K562 (cell line): ENCODE results near the gene RAB13. TPM values are rescaled to one million over a fixed set of nuclear protein-coding genes. Genes with fewer than 3 reads are reported as not detected.

Experiments
- ARID2 ChIP-seq: fragments of 450-650 bp; IDR thresholded peaks from 2 replicates; pipeline ENCODE4 v1.6.1; 2017; ENCODE audit warnings: antibody characterized with exemption, mild to moderate bottlenecking
- ATF4 ChIP-seq: fragments of 450-650 bp; formaldehyde crosslinking; IDR thresholded peaks from 2 replicates; pipeline ENCODE4 v1.4.0; 2022; ENCODE audit warnings: mild to moderate bottlenecking, moderate library complexity
- EHMT2 ChIP-seq: fragments of 450-650 bp; IDR thresholded peaks from 2 replicates; pipeline ENCODE4 v1.6.1; 2018; ENCODE audit warnings: antibody characterized with exemption
- EP400 ChIP-seq: fragments of 450-650 bp; IDR thresholded peaks from 2 replicates; pipeline ENCODE4 v1.6.1; 2017; ENCODE audit warnings: antibody characterized with exemption, mild to moderate bottlenecking, moderate library complexity
- KAT7 ChIP-seq: sonication (generic); formaldehyde crosslinking; IDR thresholded peaks from 2 replicates; pipeline ENCODE4 v1.8.0; 2022; ENCODE audit warnings: missing genetic modification reagents, mild to moderate bottlenecking, borderline replicate concordance
- MEIS2 ChIP-seq: fragments of 450-650 bp; IDR thresholded peaks from 2 replicates; pipeline ENCODE4 v1.6.1; 2014; ENCODE audit warnings: mild to moderate bottlenecking; ENCODE audit not compliant: partially characterized antibody
- MTA3 ChIP-seq: fragments of 450-650 bp; formaldehyde crosslinking; IDR thresholded peaks from 2 replicates; pipeline ENCODE4 v1.6.1; 2017; ENCODE audit warnings: mild to moderate bottlenecking, borderline replicate concordance
- MYBL2 ChIP-seq, 2 experiments: fragments of 450-650 bp in 1 of 2; sonication (generic) in 1 of 2; formaldehyde crosslinking in 1 of 2; IDR thresholded peaks; 2 replicates each; pipeline versions ENCODE4 v1.6.1 to v1.8.1; 2017 to 2022; ENCODE audit warnings: borderline replicate concordance in 1 of 2, inconsistent platforms in 1 of 2, low read depth in 1 of 2, mild to moderate bottlenecking in 1 of 2, missing genetic modification reagents in 1 of 2, moderate library complexity in 1 of 2
- SMARCA4 ChIP-seq: fragments of 450-650 bp; IDR thresholded peaks from 2 replicates; pipeline ENCODE4 v1.6.1; 2016
- TEAD1 ChIP-seq, 2 experiments: fragments of 450-650 bp in 1 of 2; sonication (generic) in 1 of 2; formaldehyde crosslinking; IDR thresholded peaks; 2 replicates each; pipeline versions ENCODE4 v1.4.0 to v1.8.0; 2020 to 2022; ENCODE audit warnings: mild to moderate bottlenecking in 2 of 2, missing genetic modification reagents in 1 of 2
- TFAP4 ChIP-seq: sonication (generic); formaldehyde crosslinking; IDR thresholded peaks from 2 replicates; pipeline ENCODE4 v1.8.0; 2022; ENCODE audit warnings: missing genetic modification reagents, mild to moderate bottlenecking, moderate library complexity, borderline replicate concordance
- TRIM24 ChIP-seq, 2 experiments: fragments of 450-650 bp; IDR thresholded peaks; 2 replicates each; pipeline ENCODE4 v1.6.1; 2016
- USF1 ChIP-seq: sonication (generic); formaldehyde crosslinking; IDR thresholded peaks from 2 replicates; pipeline ENCODE4 v1.9.0; 2022; ENCODE audit warnings: mild to moderate bottlenecking, missing genetic modification reagents
- ZBTB40 ChIP-seq, 2 experiments: fragments of 450-650 bp in 1 of 2; sonication (generic) in 1 of 2; formaldehyde crosslinking in 1 of 2; IDR thresholded peaks; 2 replicates each; pipeline versions ENCODE4 v1.7.1 to v1.9.0; 2016 to 2022; ENCODE audit warnings: inconsistent platforms in 1 of 2, mild to moderate bottlenecking in 1 of 2, missing genetic modification reagents in 1 of 2
- ZNF77 ChIP-seq: fragments of 250-450 bp; sonication (Bioruptor Pico); IDR thresholded peaks from 2 replicates; pipeline ENCODE4 v1.5.0; 2020
- ZSCAN29 ChIP-seq: fragments of 450-650 bp; IDR thresholded peaks from 2 replicates; pipeline ENCODE4 v1.6.1; 2017
- polyA plus RNA-seq, 8 experiments: library from polyadenylated mRNA; depleted of rRNA in 4 of 8; stranded (reverse) in 5 of 8; unstranded in 3 of 8; fragments of >200 nt; fragmentation: Nextera tagmentation in 2 of 8; fragmentation: Illumina TruSeq in 1 of 8; extraction: Ambion mirVana in 2 of 8; extraction: Trizol in 1 of 8; gene quantifications; 2 replicates each; pipeline versions ENCODE4 v1.2.1 to v1.2.3, GENCODE V29; 2011 to 2014; ENCODE audit warnings: inconsistent platforms in 1 of 8, missing spikeins in 1 of 8
- total RNA-seq, 7 experiments: library from RNA; depleted of rRNA in 6 of 7; stranded (reverse); fragments of >200 nt in 6 of 7; fragmentation: Illumina TruSeq in 2 of 7; extraction: Trizol in 2 of 7; gene quantifications; 2 replicates each; pipeline versions ENCODE4 v1.2.1 to v1.2.3, GENCODE V29; 2011 to 2021; ENCODE audit warnings: low replicate concordance in 1 of 7

RAB13 gene
- total and polyA plus RNA-seq, 9 of the 15 experiments (the other 6 are each of a cell fraction or from before 2014, with no cell fraction given) = 22.3 to 100 (median 39.8) TPM

- TF ChIP-seq MYBL2 (IDR thresholded peaks at IDR 0.05; ENCODE audit: low read depth) = no peak
- TF ChIP-seq MYBL2 (CRISPR knock-in tag; IDR thresholded peaks at IDR 0.05; ENCODE audit: borderline replicate concordance) = no peak
- TF ChIP-seq KAT7 (CRISPR knock-in tag) = no peak
- TF ChIP-seq EHMT2 = peak; percentile 49; the same call in 1 of the 2 replicates
- TF ChIP-seq SMARCA4 = peak; percentile 83
- TF ChIP-seq TEAD1 (CRISPR knock-in tag; IDR thresholded peaks at IDR 0.05) = no peak
- TF ChIP-seq ARID2 = 0 out of 2 replicates have a peak, but pooled peaks have one; percentile 50
- no peak for TF ChIP-seq ATF4
- peak; percentile 45; the same call in 1 of the 2 replicates for TF ChIP-seq ZBTB40 (IDR thresholded peaks at IDR 0.05)
- no peak for TF ChIP-seq ZBTB40 (CRISPR knock-in tag; IDR thresholded peaks at IDR 0.05)
- TF ChIP-seq TFAP4 (CRISPR knock-in tag) = peak; percentile 50; the same call in 1 of the 2 replicates
- no peak for TF ChIP-seq ZNF77 (CRISPR knock-in tag)
- no peak for TF ChIP-seq ZSCAN29
- no peak; the same call in 1 of the 2 replicates for TF ChIP-seq MTA3
- no peak for TF ChIP-seq TRIM24 (IDR thresholded peaks at IDR 0.05)
- 0 out of 2 replicates have a peak, but pooled peaks have one; percentile 11 for TF ChIP-seq USF1 (CRISPR knock-in tag)
- TF ChIP-seq MEIS2 = no peak
- TF ChIP-seq EP400 = 0 out of 2 replicates have a peak, but pooled peaks have one; percentile 28
Measured at GRCh38 chr1:153985341-153985912, 712 bp downstream of the RAB13 start (continued).
